Endothelial cell of umbilical vein (primary cell): Measurements from ENCODE around the gene ATOX1. TPM values are rescaled to one million over a fixed set of nuclear protein-coding genes. Genes with fewer than 3 reads are reported as not detected.
A peak's percentile ranks its signal among the peaks of the same experiment; 100 is the strongest.

Experiments
- BruUV-seq: library from RNA; stranded (reverse); fragments of 400-500 nt; replicated peaks from 2 replicates; lab custom pipeline; 2021; lab: Mats Ljungman, UMichigan
- CTCF ChIA-PET: fragments of 300-600, 350-600 bp; sonication (Branson Sonifier 250); formaldehyde crosslinking; loops from one replicate; lab custom pipeline; 2021; ENCODE audit warnings: antibody characterized with exemption, inconsistent platforms; lab: Charles Lee
- POLR2A ChIA-PET: fragments of 300-600, 350-600 bp; sonication (Branson Sonifier 250); formaldehyde crosslinking; loops from one replicate; lab custom pipeline; 2021; ENCODE audit warnings: antibody characterized with exemption, inconsistent platforms; lab: Charles Lee
- DNase-seq: peaks from one replicate; pipeline ENCODE4 v3.0.0-alpha.2; 2011; ENCODE audit warnings: low read depth, low spot score
- FAIRE-seq: peaks from 2 replicates; lab custom pipeline; 2011; peaks lifted over from hg19 to GRCh38; lab: Jason Lieb, UNC
- H2AFZ ChIP-seq: 2 replicates; pipeline ENCODE4 v1.6.0; 2012; ENCODE audit warnings: low read depth, low read length, control low read depth, inconsistent platforms
- H3K27ac ChIP-seq: 2 replicates; pipeline ENCODE4 v1.5.1; 2011; ENCODE audit warnings: low read depth, mild to moderate bottlenecking, control low read depth, low read length, moderate library complexity; ENCODE audit not compliant: insufficient read depth
- H3K27me3 ChIP-seq, 2 experiments: 2 replicates each; pipeline versions ENCODE4 v1.6.0 to v1.6.1; 2011; ENCODE audit warnings: low read length in 2 of 2, mixed read lengths in 1 of 2; ENCODE audit not compliant: control insufficient read depth in 2 of 2, insufficient read depth in 2 of 2
- H3K36me3 ChIP-seq, 2 experiments: 2 replicates in 1 of 2; 3 replicates in 1 of 2; pipeline ENCODE4 v1.5.1; 2011; ENCODE audit warnings: low read length in 2 of 2, mild to moderate bottlenecking in 1 of 2, moderate library complexity in 1 of 2; ENCODE audit not compliant: control insufficient read depth in 2 of 2, insufficient read depth in 2 of 2; ENCODE audit errors: extremely low read depth in 1 of 2
- H3K4me1 ChIP-seq: 3 replicates; pipeline ENCODE4 v1.5.1; 2011; ENCODE audit warnings: mild to moderate bottlenecking, low read length; ENCODE audit not compliant: control insufficient read depth, insufficient read depth; ENCODE audit errors: extremely low read depth
- H3K4me2 ChIP-seq: 2 replicates; pipeline ENCODE4 v1.6.1; 2011; ENCODE audit warnings: low read length, control low read depth, mixed read lengths; ENCODE audit not compliant: insufficient read depth
- H3K4me3 ChIP-seq, 3 experiments: fragments of 200-600 bp in 1 of 3; sonication (generic), shearing (Covaris generic) in 1 of 3; replicated peaks in 1 of 3; 2 replicates each; pipeline ENCODE4 v1.5.1; 2011 to 2016; ENCODE audit warnings: control low read depth in 3 of 3, low read length in 3 of 3, mild to moderate bottlenecking in 2 of 3, inconsistent platforms in 1 of 3, low read depth in 1 of 3, moderate library complexity in 1 of 3; ENCODE audit not compliant: insufficient read depth in 1 of 3
- H3K79me2 ChIP-seq: 2 replicates; pipeline ENCODE4 v1.6.0; 2012; ENCODE audit warnings: low read length, inconsistent platforms; ENCODE audit not compliant: control insufficient read depth, insufficient read depth
- H3K9ac ChIP-seq: replicated peaks from 2 replicates; pipeline ENCODE3; 2011; ENCODE audit warnings: low read length, control low read depth; ENCODE audit not compliant: insufficient read depth; ENCODE audit errors: extremely low read depth
- H3K9me1 ChIP-seq: replicated peaks from 3 replicates; pipeline ENCODE4 v1.6.0; 2011; ENCODE audit warnings: mild to moderate bottlenecking, low read length; ENCODE audit not compliant: control insufficient read depth, insufficient read depth; ENCODE audit errors: extremely low read depth
- H3K9me3 ChIP-seq: replicated peaks from 2 replicates; pipeline ENCODE4 v1.5.1; 2012; ENCODE audit warnings: low read length, inconsistent platforms; ENCODE audit not compliant: control insufficient read depth, insufficient read depth
- H4K20me1 ChIP-seq: replicated peaks from 2 replicates; pipeline ENCODE3; 2011; ENCODE audit warnings: mild to moderate bottlenecking, low read length; ENCODE audit not compliant: control insufficient read depth, insufficient read depth; ENCODE audit errors: extremely low read depth
- EZH2 ChIP-seq: IDR thresholded peaks from 2 replicates; pipeline ENCODE4 v1.6.1; 2012; ENCODE audit warnings: borderline replicate concordance, low read depth, mild to moderate bottlenecking, moderate library complexity, low read length, inconsistent platforms; ENCODE audit not compliant: severe bottlenecking
- FOS ChIP-seq: IDR thresholded peaks from 2 replicates; pipeline ENCODE4 v1.6.1; 2011; ENCODE audit warnings: mild to moderate bottlenecking, low read length, moderate library complexity, borderline replicate concordance; ENCODE audit not compliant: insufficient read depth
- GATA2 ChIP-seq: IDR thresholded peaks from 2 replicates; pipeline ENCODE4 v1.7.0; 2011; ENCODE audit warnings: low read depth, mild to moderate bottlenecking, moderate library complexity, mixed read lengths, low read length; ENCODE audit not compliant: insufficient read length, insufficient read depth
- MYC ChIP-seq: IDR thresholded peaks from one replicate; pipeline ENCODE4 v1.6.1; 2011; ENCODE audit warnings: mild to moderate bottlenecking, low read depth, low read length
- POLR2A ChIP-seq: IDR thresholded peaks from 2 replicates; pipeline ENCODE4 v1.6.1; 2012; ENCODE audit warnings: low read depth, mild to moderate bottlenecking, control low read depth, low read length
- POLR2AphosphoS5 ChIP-seq: IDR thresholded peaks from 2 replicates; pipeline ENCODE4 v1.6.1; 2012; ENCODE audit warnings: low read depth, mild to moderate bottlenecking, control low read depth, low read length, moderate library complexity; ENCODE audit not compliant: insufficient read depth
- dilution Hi-C: fragments of 300-500 bp; cut with MboI; formaldehyde crosslinking; loops from one replicate; pipeline ENCODE4 v1.15.0; 2019; ENCODE audit warnings: low sequenced_read_pairs; ENCODE audit not compliant: extremely low pct_ligation_motif_present
- intact Hi-C: fragments of 100-400 bp; cut with micrococcal nuclease; formaldehyde crosslinking; loops from one replicate; pipeline ENCODE4 v1.10.0; 2022
- polyA plus RNA-seq, 4 experiments: library from polyadenylated mRNA; depleted of rRNA in 3 of 4; stranded (reverse) in 3 of 4; unstranded in 1 of 4; fragments of >200 nt; gene quantifications; 2 replicates each; pipeline versions ENCODE4 v1.2.1 to v1.2.3, GENCODE V29; 2011 to 2012; ENCODE audit warnings: missing spikeins in 1 of 4
- total RNA-seq: library from RNA; stranded (reverse); gene quantifications from 2 replicates; pipeline ENCODE4 v1.2.3, GENCODE V29; 2021
- TF ChIP-seq, protein P1 (sequence below): IDR thresholded peaks from 2 replicates; pipeline ENCODE4 v1.6.1; 2011; ENCODE audit not compliant: insufficient read depth, insufficient read length
- TF ChIP-seq, protein P2 (sequence below), 2 donors: IDR thresholded peaks; 1 replicate in 1 of 2; 2 replicates in 1 of 2; pipeline ENCODE4 v1.5.1; 2011; ENCODE audit warnings: low read length in 2 of 2, mild to moderate bottlenecking in 2 of 2, moderate library complexity in 2 of 2, control low read depth in 1 of 2, inconsistent platforms in 1 of 2, low read depth in 1 of 2; ENCODE audit not compliant: insufficient read depth in 1 of 2; ENCODE audit errors: extremely low read depth in 1 of 2

Gene ATOX1
- total and polyA plus RNA-seq, 2 donors (not counting 3 experiments of a cell fraction or from before 2014, with no cell fraction given), result 113 to 292 TPM

GRCh38 chr5:151740336-151740942 is 18.0 kb downstream of the ATOX1 start:
- FAIRE-seq (peak; percentile 92), DNase-seq (peak; percentile 79)
- Histone ChIP-seq H3K4me1 (peaks cover 38% of the 10 kb centered on the region), H3K36me3 (no peaks in the 10 kb centered on the region), H2AFZ (peak overlapping the region; percentile 26), H3K4me2 (peak overlapping the region; percentile 45), H3K27ac (peak overlapping the region; percentile 88), H3K27me3 (no peaks in the 10 kb centered on the region), H4K20me1 (no peaks in the 10 kb centered on the region), H3K4me3 (no peak overlapping the region), H3K9me1 (no peaks in the 10 kb centered on the region), H3K9ac (peak overlapping the region; percentile 62), H3K9me3 (no peaks in the 10 kb centered on the region), H3K79me2 (no peaks in the 10 kb centered on the region)
- dilution Hi-C loops (no loop called here), intact Hi-C loops (loop anchor here (1.0 to 5.0 kb wide), 8 partner anchors 21 to 423 kb away; partner anchors contain the start of gene SPARC)
- CTCF ChIA-PET, result interaction anchor here (0.7 to 10.7 kb wide), 39 partner anchors 9 to 575 kb away, joined by 3 to 323 read pairs (median 8); partner anchors contain the start of genes ATOX1, G3BP1, GM2A and SLC36A1
- no peak for TF ChIP-seq MYC
- TF ChIP-seq, protein P1, sequence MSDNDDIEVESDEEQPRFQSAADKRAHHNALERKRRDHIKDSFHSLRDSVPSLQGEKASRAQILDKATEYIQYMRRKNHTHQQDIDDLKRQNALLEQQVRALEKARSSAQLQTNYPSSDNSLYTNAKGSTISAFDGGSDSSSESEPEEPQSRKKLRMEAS, result no peak
- TF ChIP-seq, protein P2, sequence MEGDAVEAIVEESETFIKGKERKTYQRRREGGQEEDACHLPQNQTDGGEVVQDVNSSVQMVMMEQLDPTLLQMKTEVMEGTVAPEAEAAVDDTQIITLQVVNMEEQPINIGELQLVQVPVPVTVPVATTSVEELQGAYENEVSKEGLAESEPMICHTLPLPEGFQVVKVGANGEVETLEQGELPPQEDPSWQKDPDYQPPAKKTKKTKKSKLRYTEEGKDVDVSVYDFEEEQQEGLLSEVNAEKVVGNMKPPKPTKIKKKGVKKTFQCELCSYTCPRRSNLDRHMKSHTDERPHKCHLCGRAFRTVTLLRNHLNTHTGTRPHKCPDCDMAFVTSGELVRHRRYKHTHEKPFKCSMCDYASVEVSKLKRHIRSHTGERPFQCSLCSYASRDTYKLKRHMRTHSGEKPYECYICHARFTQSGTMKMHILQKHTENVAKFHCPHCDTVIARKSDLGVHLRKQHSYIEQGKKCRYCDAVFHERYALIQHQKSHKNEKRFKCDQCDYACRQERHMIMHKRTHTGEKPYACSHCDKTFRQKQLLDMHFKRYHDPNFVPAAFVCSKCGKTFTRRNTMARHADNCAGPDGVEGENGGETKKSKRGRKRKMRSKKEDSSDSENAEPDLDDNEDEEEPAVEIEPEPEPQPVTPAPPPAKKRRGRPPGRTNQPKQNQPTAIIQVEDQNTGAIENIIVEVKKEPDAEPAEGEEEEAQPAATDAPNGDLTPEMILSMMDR (IDR thresholded peaks at IDR 0.05; ENCODE audit: extremely low read depth in 1 of 2, insufficient read depth in 1 of 2, low read depth in 1 of 2, low read length in 2 of 2), result peak; percentile 68 to 86
- TF ChIP-seq GATA2, result no peak
- no peak for TF ChIP-seq POLR2AphosphoS5
- no peak for TF ChIP-seq EZH2
- TF ChIP-seq POLR2A, result no peak
- TF ChIP-seq FOS, result no peak
- TSS peak; percentile 39 for BruUV-seq
- POLR2A ChIA-PET, result interaction anchor here (0.7 to 3.6 kb wide), 6 partner anchors 54 to 82 kb away, joined by 3 to 16 read pairs (median 8); partner anchors contain the start of gene SPARC
